DMS153 treated with DMSO at 0.1 percent for 48 hours (cell line): ENCODE measurements around the gene PLG.
"Not testable (repeated sequence)": the region's sequence is repeated elsewhere in the genome, so short reads cannot be mapped to it uniquely, and the experiment has no call there.

Experiments used
- DNase-seq: peaks from one replicate; lab custom pipeline; 2025; ENCODE audit not compliant: unreplicated experiment; lab: John Stamatoyannopoulos, UW

Gene PLG

DNA sequence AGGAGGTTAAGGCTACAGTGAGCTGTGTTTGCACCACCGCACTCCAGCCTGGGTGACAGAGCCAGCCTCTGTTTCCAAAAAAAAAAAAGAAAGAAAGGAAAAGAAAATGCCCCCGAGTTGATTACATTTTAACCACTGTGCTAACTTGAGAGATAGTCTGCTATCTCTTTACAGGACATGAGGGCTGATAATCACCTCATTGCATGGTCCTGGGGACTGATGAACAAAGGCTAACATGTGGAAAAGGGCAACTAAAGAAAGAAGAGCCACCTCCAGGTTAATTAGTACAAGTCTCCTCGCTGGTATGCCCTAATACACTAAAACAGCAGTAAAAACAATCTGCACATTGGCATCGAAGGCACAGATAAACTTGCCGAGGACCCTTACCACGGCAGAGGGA is 4.2 kb upstream of the PLG start:
- DNase-seq, result no peak

DNA sequence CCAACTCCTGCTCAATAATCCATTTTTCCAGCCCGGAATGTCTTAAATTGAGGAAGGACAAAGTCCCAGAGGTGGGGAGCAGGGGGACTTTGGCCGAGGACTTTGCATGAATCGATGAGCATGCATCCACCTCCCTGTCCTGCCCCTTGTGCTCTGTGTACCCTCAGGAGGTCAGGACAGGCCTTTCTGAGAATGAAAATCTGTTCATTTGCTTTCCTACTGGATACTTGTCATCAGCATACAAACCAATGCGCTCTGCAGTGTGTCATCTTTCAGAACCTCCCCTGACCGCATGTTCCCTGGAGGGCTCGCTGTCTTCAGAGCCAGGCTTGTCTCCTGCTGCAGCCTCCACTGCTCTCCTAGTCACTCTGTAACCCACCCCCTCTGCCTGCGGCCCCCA is 2.6 kb downstream of the PLG start:
- not testable (repeated sequence) for DNase-seq

- DNase-seq, result not testable (repeated sequence)
Measured at GRCh38 chr6:160708993-160709392, 6.9 kb downstream of the PLG start.

DNA sequence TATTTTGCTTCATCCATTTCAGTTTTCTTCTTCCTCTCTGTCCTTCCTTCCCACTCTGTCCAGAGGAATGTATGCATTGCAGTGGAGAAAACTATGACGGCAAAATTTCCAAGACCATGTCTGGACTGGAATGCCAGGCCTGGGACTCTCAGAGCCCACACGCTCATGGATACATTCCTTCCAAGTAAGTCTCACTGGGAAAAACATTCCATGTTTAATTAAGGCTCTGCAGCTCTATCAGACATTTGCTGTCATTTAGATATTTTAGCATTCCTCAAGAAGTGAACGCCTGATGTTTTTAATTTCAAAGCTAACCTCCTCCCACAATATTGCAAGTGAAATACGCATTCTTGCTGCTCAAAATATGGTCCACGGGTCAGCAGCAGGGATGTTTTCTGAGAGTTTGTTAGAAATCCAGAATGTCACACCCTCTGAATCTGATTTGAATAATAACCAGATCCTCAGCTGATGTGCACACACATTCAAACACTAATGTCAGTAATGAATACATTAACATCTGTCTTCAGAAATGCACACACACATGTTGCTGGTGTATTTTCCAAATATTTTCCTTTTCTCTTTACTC is 12.8 kb downstream of the PLG start:
- no peak for DNase-seq

DNA sequence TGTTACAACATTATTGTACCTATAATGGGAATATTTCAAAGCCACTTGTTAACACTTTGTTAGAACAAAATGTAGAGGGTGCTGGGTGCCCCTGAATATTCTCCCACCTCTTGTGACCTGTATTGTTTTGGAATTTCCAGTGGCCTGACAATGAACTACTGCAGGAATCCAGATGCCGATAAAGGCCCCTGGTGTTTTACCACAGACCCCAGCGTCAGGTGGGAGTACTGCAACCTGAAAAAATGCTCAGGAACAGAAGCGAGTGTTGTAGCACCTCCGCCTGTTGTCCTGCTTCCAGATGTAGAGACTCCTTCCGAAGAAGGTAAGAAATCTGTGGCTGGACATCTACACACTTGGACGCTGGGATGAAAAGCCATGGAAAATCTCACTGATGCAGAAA is 28.9 kb downstream of the PLG start:
- no peak for DNase-seq

DNA sequence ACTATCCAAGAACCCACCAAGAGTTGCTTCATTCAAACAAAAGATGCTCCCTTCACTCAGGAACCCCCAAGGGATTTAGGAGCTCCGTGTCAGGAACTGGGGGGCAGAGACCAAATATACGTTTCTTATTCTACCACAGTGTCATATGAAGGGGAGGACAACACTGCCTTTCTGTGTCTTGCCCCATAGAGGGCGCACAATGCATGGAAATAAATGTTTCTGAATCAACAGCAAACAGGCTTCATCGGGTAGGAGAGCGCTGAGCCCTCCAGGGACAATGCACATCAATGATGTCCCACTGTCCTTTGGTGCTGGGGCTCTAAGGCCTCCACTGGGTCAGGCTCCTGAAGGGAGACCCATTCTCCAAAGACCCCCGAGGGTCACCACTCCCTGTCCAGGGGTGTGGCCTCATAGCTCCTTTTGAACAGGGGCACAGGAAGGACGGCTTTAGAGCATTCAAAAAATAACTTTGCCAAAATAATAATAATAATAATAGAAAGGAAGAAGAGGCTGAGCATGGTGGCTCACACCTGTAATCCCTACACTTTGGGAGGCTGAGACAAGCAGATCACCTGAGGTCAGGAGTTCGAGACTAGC is 31.1 kb downstream of the PLG start:
- DNase-seq, result no peak

DNA sequence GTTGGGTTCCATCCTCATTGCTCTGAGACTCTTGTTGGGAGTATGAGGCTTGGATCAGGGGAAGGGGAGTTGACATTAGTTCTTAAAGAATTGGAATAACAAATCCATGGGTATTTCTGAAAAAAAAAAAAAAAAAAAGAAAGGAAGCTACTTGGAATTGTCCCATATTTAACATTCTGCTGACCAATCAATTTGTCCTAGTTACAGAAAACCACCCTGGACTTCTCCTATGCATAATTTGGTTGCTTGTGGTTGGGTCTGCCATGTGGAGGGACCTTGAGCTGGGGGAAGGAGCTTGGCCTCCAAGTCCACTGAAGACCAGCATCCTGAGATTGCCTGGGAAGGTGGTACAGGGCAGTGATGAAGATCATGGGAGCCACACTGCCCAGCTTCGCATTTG is 32.6 kb downstream of the PLG start:
- DNase-seq, result no peak

GRCh38 chr6:160735523-160735922 is 33.5 kb downstream of the PLG start:
- no peak for DNase-seq

DNA sequence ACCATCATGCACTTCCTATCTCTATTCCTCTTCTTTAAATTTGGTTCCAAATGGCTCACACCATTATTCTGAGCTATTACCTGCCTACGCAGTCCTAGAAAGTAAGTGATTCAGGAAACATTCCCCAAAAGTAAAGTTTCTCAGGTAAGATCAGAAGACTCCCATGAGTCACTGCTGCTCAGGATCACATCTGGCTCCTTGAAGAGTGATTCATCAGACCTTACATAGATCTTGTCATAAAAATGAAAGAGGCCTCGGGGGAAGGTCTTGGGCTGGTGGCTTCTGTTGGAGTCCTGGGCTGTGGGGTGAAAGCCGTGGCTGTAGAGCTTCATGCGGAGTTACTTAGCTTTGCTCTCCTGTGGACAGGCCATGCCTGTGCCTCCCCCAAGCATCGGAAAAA is 35.9 kb downstream of the PLG start:
- no peak for DNase-seq

- no peak for DNase-seq
Measured at GRCh38 chr6:160739955-160740354, 37.9 kb downstream of the PLG start.

- not testable (repeated sequence) for DNase-seq
Measured at GRCh38 chr6:160741012-160741411, 39.0 kb downstream of the PLG start.

DNA sequence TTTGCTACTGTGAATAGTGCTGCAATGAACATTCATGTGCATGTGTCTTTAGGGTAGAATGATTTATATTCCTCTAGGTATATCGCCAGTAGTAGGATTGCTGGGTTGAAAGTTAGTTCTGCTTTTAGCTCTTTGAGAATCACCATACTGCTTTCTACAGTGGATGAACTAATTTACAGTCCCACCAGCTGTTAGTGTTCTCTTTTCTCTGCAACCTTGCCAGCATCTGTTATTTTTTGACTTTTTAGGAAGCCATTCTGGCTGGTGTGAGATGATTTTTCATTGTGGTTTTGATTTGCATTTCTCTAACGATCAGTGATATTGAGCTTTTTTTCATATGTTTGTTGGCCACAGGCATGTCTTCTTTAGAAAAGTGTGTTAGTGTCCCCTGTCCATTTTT is 40.0 kb downstream of the PLG start:
- DNase-seq, result no peak

DNA sequence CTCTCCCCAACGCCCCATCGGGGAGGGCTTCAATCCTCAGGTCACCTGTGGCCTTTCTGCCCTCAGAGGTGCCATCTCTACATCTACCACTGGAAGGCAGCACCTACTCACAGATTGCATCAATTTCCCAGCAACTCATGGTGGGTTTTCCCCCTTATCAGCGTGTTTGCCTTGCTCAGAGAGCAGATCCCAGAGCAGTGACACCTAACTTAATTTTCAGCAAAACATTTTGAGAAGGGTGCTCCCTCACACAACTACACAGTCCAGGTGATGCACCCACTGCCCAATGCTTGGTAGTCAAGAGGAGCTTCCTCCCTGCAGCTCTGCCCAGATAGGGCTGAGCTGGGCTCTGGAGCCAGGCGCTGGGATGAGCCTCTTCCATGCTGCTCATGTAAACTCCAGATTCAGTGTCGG is 48.2 kb downstream of the PLG start:
- no peak for DNase-seq

GRCh38 chr6:160753211-160753610 is 51.2 kb downstream of the PLG start:
- DNase-seq, result not testable (repeated sequence)

DNA sequence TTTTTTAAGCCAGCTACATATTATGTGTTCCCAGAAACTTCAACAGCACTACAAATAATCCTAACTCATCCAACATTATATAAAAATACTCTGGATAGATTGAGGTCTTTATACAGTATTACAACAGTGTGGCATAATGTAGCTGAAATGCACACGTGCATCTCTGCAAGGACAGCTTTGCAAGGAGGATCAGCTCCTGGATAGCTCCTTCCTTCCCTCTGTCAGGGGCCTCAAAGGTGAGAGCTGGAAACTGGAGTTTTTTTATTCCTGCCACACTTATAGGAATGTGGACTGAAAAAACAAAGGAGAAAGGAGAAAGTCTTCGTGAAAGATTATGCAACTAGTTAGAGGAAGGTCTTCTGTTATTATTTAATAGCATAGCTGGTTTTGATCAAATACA is 53.1 kb downstream of the PLG start:
- DNase-seq, result no peak

GRCh38 chr6:160756021-160756420 is 54.0 kb downstream of the PLG start:
- no peak for DNase-seq

DNA sequence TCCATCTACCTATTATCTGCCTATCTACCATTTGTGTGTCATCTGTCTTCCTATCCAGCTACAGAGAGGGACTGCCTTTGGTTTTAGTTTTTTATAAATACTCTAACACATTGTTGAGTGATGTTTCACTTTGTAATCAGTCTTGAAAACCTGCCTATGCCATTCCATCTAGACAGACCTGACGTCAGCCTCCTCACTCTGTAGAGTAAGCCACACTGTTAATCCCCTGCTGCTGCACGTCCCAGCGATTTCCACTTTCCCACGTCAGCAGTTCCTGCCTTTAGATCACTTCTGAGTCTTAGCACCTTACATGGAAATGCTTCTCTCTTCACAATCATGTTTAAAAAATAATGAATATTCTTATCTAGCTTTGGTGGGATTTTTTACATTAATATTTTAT is 54.8 kb downstream of the PLG start:
- DNase-seq, result no peak

- DNase-seq, result no peak
Measured at GRCh38 chr6:160764847-160765246, 62.8 kb downstream of the PLG start.

GRCh38 chr6:160765412-160765811 is 63.4 kb downstream of the PLG start:
- no peak for DNase-seq

DNA sequence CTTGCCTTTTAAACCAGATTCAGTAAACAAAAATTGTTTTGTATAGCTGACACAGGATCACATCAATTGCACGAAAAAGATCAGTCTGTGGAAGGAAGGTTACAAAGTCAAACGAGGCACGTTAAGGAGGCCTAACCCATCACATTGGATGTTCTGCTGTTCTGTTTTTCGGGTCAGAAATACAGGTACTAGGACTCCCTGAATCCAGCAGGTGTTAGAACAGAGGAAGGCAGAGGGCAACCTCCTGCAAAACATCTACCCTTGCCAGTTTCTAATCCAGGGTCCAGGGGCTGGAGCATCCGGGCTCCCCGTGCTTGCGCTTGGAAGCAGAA is 64.6 kb downstream of the PLG start:
- DNase-seq, result no peak

DNA sequence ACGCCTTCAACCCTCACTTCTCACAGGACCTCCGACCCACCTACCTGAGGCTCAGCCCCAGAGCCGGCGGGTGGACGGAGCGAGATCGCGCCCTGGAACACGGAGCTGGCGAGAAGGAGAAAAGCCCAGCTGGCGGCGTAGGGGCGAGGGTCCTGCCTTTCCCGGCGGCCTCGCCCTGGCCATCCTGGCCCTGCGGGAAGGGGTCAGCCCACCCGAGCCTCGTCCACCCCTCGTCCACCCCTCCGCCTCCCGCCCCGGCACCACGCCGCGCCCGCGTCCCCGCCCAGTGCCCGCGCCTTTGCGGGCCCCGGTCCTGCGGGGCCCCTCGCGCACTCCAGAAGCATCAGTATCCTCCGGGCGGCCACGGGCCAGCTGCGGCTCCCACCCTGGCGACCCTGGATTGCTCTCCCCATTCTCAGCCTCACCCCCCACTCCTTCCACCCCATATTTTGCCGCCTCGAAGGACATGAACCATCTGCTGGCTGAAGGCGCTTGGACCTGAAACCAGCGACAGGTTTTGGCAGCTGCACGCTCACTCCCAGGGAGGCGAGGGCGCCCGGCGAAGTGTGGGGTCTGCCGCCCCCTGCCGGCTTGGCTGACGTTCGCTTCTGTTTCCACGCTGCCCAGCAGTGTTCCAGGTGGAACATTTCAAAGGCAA is 65.1 kb downstream of the PLG start:
- DNase-seq, result no peak

- DNase-seq, result no peak
Measured at GRCh38 chr6:160767647-160768019, 65.6 kb downstream of the PLG start.

- no peak for DNase-seq
Measured at GRCh38 chr6:160768101-160768500, 66.1 kb downstream of the PLG start.
